HEK293 (cell line): ENCODE measurements around the gene SERP1.
A peak's percentile ranks its signal among the peaks of the same experiment; 100 is the strongest.

Experiments used
- CTCF ChIA-PET: fragments of 350-600 bp; formaldehyde crosslinking; extraction: SDS; loops from one replicate; lab custom pipeline; 2021; ENCODE audit warnings: antibody characterized with exemption; lab: Yijun Ruan, JAX
- POLR2A ChIA-PET: fragments of 300-600 bp; formaldehyde crosslinking; extraction: SDS; loops from one replicate; lab custom pipeline; 2020; ENCODE audit warnings: antibody characterized with exemption, inconsistent platforms; lab: Yijun Ruan, JAX
- H3K27ac ChIP-seq: fragments of 200-500 bp; sonication (Bioruptor generic); 2 replicates; pipeline ENCODE4 v1.5.1; 2014; ENCODE audit warnings: low read depth, low read length, control low read depth, inconsistent platforms; ENCODE audit errors: extremely low read depth
- H3K36me3 ChIP-seq, 2 experiments: fragments of 200-500 bp in 1 of 2; sonication (Bioruptor generic) in 1 of 2; 1 replicate in 1 of 2; 2 replicates in 1 of 2; pipeline ENCODE4 v1.5.1; 2014 to 2017; ENCODE audit warnings: inconsistent platforms in 2 of 2, low read length in 2 of 2; ENCODE audit not compliant: control insufficient read depth in 2 of 2, insufficient read depth in 1 of 2
- H3K4me1 ChIP-seq: fragments of 200-500 bp; sonication (Bioruptor generic); 2 replicates; pipeline ENCODE4 v1.5.1; 2014; ENCODE audit warnings: mild to moderate bottlenecking, low read length, inconsistent platforms; ENCODE audit not compliant: control insufficient read depth, insufficient read depth
- H3K4me3 ChIP-seq: 2 replicates; pipeline ENCODE4 v1.5.1; 2011; ENCODE audit warnings: low read depth, mild to moderate bottlenecking, control low read depth, low read length, moderate library complexity
- H3K9me3 ChIP-seq: fragments of 200-500 bp; sonication (Bioruptor generic); 2 replicates; pipeline ENCODE4 v1.5.1; 2014; ENCODE audit warnings: low read depth, low read length, inconsistent platforms; ENCODE audit not compliant: control insufficient read depth, insufficient read depth
- HOXA7 ChIP-seq: sonication (generic); formaldehyde crosslinking; IDR thresholded peaks from 2 replicates; pipeline ENCODE4 v1.8.1; 2022; ENCODE audit warnings: missing genetic modification reagents, borderline replicate concordance
- HOXC10 ChIP-seq: sonication (generic); formaldehyde crosslinking; IDR thresholded peaks from 2 replicates; pipeline ENCODE4 v1.8.1; 2023; ENCODE audit warnings: mild to moderate bottlenecking, missing genetic modification reagents
- PATZ1 ChIP-seq: fragments of 450-650 bp; formaldehyde crosslinking; IDR thresholded peaks from 2 replicates; pipeline ENCODE4 v1.5.1; 2016; ENCODE audit warnings: missing biosample characterization, missing genetic modification characterization
- PBX3 ChIP-seq: sonication (generic); formaldehyde crosslinking; IDR thresholded peaks from 2 replicates; pipeline ENCODE4 v1.8.1; 2022; ENCODE audit warnings: mild to moderate bottlenecking, moderate library complexity, missing genetic modification reagents
- PRDM10 ChIP-seq: fragments of 450-650 bp; formaldehyde crosslinking; IDR thresholded peaks from 2 replicates; pipeline ENCODE4 v1.5.1; 2016; ENCODE audit warnings: missing biosample characterization, missing genetic modification characterization
- SP3 ChIP-seq: fragments of 450-650 bp; formaldehyde crosslinking; IDR thresholded peaks from 2 replicates; pipeline ENCODE4 v1.5.1; 2016; ENCODE audit warnings: missing biosample characterization, missing genetic modification characterization
- TRIM28 ChIP-seq: IDR thresholded peaks from 2 replicates; pipeline ENCODE4 v1.6.1; 2011; ENCODE audit warnings: low read length, control low read depth, borderline replicate concordance
- YY2 ChIP-seq: fragments of 450-650 bp; formaldehyde crosslinking; IDR thresholded peaks from 2 replicates; pipeline ENCODE4 v1.5.1; 2016; ENCODE audit warnings: missing biosample characterization, missing genetic modification characterization
- ZBTB26 ChIP-seq: fragments of 450-650 bp; formaldehyde crosslinking; optimal IDR thresholded peaks from 2 replicates; pipeline ENCODE3; 2016; ENCODE audit warnings: missing biosample characterization, mild to moderate bottlenecking, missing genetic modification characterization
- ZNF148 ChIP-seq: fragments of 450-650 bp; formaldehyde crosslinking; IDR thresholded peaks from 2 replicates; pipeline ENCODE4 v1.5.0; 2017; ENCODE audit warnings: missing biosample characterization, missing genetic modification characterization, borderline replicate concordance
- ZNF155 ChIP-seq: fragments of 450-650 bp; formaldehyde crosslinking; IDR thresholded peaks from 2 replicates; pipeline ENCODE4 v1.5.1; 2016; ENCODE audit warnings: missing biosample characterization, missing genetic modification characterization
- ZNF16 ChIP-seq: fragments of 450-650 bp; formaldehyde crosslinking; IDR thresholded peaks from 2 replicates; pipeline ENCODE4 v1.5.1; 2016; ENCODE audit warnings: low read depth, missing biosample characterization, missing genetic modification characterization
- ZNF175 ChIP-seq: fragments of 450-650 bp; formaldehyde crosslinking; IDR thresholded peaks from 2 replicates; pipeline ENCODE4 v1.5.1; 2016; ENCODE audit warnings: missing biosample characterization, missing genetic modification characterization
- ZNF19 ChIP-seq: fragments of 450-650 bp; formaldehyde crosslinking; IDR thresholded peaks from 2 replicates; pipeline ENCODE4; 2016; ENCODE audit warnings: missing biosample characterization, missing genetic modification characterization, low read depth
- ZNF23 ChIP-seq: fragments of 450-650 bp; formaldehyde crosslinking; IDR thresholded peaks from 2 replicates; pipeline ENCODE4 v1.5.1; 2016; ENCODE audit warnings: missing biosample characterization, missing genetic modification characterization, borderline replicate concordance
- ZNF324 ChIP-seq: fragments of 450-650 bp; formaldehyde crosslinking; IDR thresholded peaks from 2 replicates; pipeline ENCODE4 v1.5.1; 2016; ENCODE audit warnings: missing biosample characterization, missing genetic modification characterization
- ZNF354C ChIP-seq: fragments of 450-650 bp; formaldehyde crosslinking; IDR thresholded peaks from 2 replicates; pipeline ENCODE4 v1.5.1; 2016; ENCODE audit warnings: missing biosample characterization, missing genetic modification characterization, low read depth, borderline replicate concordance
- ZNF571 ChIP-seq: fragments of 450-650 bp; formaldehyde crosslinking; IDR thresholded peaks from 2 replicates; pipeline ENCODE4 v1.5.0; 2017; ENCODE audit warnings: missing biosample characterization, missing genetic modification characterization
- ZNF600 ChIP-seq: fragments of 450-650 bp; formaldehyde crosslinking; IDR thresholded peaks from 2 replicates; pipeline ENCODE4 v1.5.1; 2016; ENCODE audit warnings: missing biosample characterization, missing genetic modification characterization
- ZNF670 ChIP-seq: fragments of 450-650 bp; formaldehyde crosslinking; IDR thresholded peaks from 2 replicates; pipeline ENCODE4 v1.5.1; 2016; ENCODE audit warnings: missing biosample characterization, missing genetic modification characterization, low read depth
- ZNF677 ChIP-seq: fragments of 450-650 bp; IDR thresholded peaks from 2 replicates; pipeline ENCODE4 v1.5.0; 2018; ENCODE audit warnings: missing biosample characterization, mild to moderate bottlenecking, missing genetic modification characterization, moderate library complexity
- ZSCAN23 ChIP-seq: fragments of 450-650 bp; formaldehyde crosslinking; IDR thresholded peaks from 2 replicates; pipeline ENCODE4 v1.5.1; 2016; ENCODE audit warnings: missing biosample characterization, missing genetic modification characterization
- ZSCAN30 ChIP-seq: fragments of 450-650 bp; IDR thresholded peaks from 2 replicates; pipeline ENCODE4 v1.5.1; 2018; ENCODE audit warnings: missing biosample characterization, mild to moderate bottlenecking, missing genetic modification characterization, moderate library complexity

Gene SERP1

GRCh38 chr3:150546226-150547044 is at the start of gene SERP1, which contains the start of gene EIF2A (continued):
- TF ChIP-seq ZSCAN30 (tag by site-specific recombination) (peak; percentile 44; the same call in 1 of the 2 replicates), ZNF324 (tag by site-specific recombination) (peak; percentile 23; the same call in 1 of the 2 replicates), ZNF19 (tag by site-specific recombination) (no peak), ZNF148 (tag by site-specific recombination) (no peak), TRIM28 (no peak), ZBTB26 (tag by site-specific recombination) (peak; percentile 96), ZNF600 (tag by site-specific recombination) (0 out of 2 replicates have a peak, but pooled peaks have one; percentile 40), SP3 (peak; percentile 82), ZNF16 (tag by site-specific recombination) (no peak), PBX3 (CRISPR knock-in tag) (peak; percentile 66; the same call in 1 of the 2 replicates), YY2 (tag by site-specific recombination) (peak; percentile 83)

GRCh38 chr3:150594150-150594549 is 47.9 kb upstream of the SERP1 start:
- Histone ChIP-seq H3K4me1 (no peaks in the 10 kb centered on the region), H3K9me3 (no peaks in the 10 kb centered on the region), H3K36me3 (no peaks in the 10 kb centered on the region), H3K4me3 (no peak overlapping the region), H3K27ac (no peak overlapping the region)
- TF ChIP-seq ZNF571 (no peak), HOXC10 (no peak), HOXA7 (CRISPR knock-in tag) (no peak), PATZ1 (tag by site-specific recombination) (no peak), ZNF175 (tag by site-specific recombination) (no peak), ZNF677 (tag by site-specific recombination) (no peak), ZNF670 (tag by site-specific recombination) (no peak), ZNF354C (tag by site-specific recombination) (no peak), PRDM10 (tag by site-specific recombination) (no peak), ZNF155 (tag by site-specific recombination) (no peak), ZSCAN23 (tag by site-specific recombination) (no peak), ZNF23 (tag by site-specific recombination) (no peak)
- ChIA-PET CTCF (interaction anchor here (0.7 kb wide), 1 partner anchor 607 kb away, joined by 3 read pairs; no protein-coding TSS in a partner anchor), POLR2A (interaction anchor here (1.1 to 2.0 kb wide), 2 partner anchors 9 to 11 kb away, joined by 4 to 7 read pairs; partner anchors contain the start of gene SELENOT)
